ENCODE measurements around the gene CCSER1.
"Not testable (repeated sequence)": the region's sequence is repeated elsewhere in the genome, so short reads cannot be mapped to it uniquely, and the experiment has no call there.

The CCSER1 gene

DNA sequence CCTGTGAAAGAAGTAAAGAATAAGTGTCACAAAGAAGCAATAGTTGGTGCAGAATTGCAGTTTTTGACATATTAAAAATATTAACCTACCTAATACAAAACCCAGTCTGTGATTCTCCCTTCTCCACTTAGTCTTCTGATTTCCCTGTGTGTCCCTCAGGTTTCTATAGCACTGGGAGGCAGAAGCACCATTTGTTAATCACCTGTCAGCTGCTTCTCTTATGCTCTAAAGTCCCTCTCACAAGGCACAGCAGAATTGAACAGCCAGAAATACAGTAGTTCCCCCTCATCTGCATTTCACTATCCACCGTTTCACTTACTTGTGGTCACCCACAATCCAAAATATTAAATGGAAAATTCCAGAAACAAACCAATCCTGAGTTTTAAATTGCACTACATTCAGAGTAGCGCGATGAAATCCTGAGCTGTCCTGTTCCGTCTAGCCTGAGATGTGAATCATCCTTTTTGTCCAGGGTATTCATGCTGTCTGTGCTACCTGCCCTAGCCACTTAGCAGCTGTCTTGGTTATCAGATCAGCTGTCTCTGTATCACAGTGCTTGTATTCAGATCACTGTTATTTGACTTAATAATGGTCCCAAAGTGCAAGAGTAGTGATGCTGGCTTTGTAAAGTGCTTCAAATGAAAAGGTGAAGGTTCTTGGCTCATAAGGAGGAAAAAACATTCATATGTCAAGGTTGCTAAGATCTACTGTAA, 1192.5 kb downstream of the CCSER1 start:
- DNase-seq = no peak

- no peak for DNase-seq
Observed at GRCh38 chr4:91322961-91323360, 1195.8 kb downstream of the CCSER1 start.

DNA sequence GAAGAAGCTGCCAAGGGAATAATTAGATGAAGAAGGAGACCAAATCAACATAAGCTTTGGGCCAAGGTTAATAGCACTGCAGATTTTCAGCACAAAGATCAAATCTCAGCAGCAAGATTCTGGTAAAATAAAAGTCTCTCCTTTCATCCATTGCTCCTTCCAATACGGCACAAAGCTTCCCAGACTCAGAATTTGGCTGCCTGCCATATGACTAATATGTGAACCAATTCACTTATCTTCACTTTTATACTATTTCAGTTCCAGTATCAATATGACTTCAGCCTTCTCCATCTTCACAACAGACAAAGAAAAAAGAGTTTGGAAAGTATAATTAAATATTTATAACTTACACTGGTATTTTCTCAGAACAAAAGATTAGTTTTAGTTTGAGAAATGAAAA, 1198.3 kb downstream of the CCSER1 start:
- no peak for DNase-seq

DNA sequence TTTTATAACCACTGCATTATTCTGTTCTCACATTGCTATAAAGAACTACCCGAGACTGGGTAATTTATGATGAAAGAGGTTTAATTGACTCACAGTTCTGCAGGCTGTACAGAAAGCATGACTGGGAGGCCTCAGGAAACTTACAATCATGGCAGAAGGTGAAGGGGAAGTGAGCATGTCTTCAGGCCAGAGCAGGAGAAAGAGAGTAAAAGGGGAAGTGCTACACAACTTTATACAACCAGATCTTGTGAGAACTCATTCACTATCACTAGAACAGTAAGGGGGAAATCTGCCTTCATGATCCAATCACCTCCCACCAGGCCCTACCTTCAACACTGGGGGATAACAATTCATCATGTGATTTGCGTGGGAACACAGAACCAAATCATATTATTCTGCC, 1199.0 kb downstream of the CCSER1 start:
- not testable (repeated sequence) for DNase-seq

- no peak for DNase-seq
Observed at GRCh38 chr4:91330555-91331137, 1203.5 kb downstream of the CCSER1 start.

- DNase-seq = no peak
Observed at GRCh38 chr4:91340822-91341221, 1213.6 kb downstream of the CCSER1 start.

GRCh38 chr4:91345632-91346031, 1218.4 kb downstream of the CCSER1 start:
- DNase-seq = no peak

DNA sequence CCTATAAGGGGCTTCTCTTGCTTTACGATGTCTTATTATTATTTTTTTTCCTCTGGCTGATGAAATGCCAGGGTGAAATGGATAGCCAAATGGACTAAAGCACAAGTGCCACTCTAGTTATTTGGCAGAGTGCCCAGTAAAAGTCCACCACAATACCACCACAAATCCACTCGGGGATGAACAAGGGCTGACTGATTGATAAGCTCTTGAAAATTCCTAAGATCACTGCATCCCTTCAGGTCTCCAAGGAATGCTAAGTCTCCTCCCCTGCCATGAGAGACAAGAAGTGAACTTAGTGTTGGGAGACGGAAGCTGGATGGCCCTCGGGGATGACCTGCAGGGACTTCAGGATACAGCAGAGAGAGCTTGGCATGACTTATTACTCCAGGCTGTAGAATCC, 1229.3 kb downstream of the CCSER1 start:
- not testable (repeated sequence) for DNase-seq

DNA sequence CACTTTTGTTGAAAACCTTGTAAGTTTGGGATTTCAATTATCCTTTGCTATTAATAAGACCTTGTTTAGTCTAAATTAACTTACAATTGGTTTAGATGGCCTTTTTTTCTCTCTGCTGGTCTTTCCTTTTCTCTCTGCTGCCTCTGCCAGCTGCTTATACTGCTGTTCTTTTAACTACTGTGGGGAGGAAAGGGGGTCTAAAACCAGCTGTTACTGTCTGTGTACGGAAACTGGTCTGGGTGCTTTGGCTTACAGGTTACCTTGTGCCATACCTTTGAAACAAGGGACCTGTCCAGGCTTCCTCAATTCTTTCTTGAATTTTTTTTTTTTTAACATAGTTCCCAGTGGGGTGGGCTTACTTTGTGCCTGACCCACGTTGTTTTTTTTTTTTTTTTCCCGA, 1230.8 kb downstream of the CCSER1 start:
- DNase-seq = not testable (repeated sequence)

DNA sequence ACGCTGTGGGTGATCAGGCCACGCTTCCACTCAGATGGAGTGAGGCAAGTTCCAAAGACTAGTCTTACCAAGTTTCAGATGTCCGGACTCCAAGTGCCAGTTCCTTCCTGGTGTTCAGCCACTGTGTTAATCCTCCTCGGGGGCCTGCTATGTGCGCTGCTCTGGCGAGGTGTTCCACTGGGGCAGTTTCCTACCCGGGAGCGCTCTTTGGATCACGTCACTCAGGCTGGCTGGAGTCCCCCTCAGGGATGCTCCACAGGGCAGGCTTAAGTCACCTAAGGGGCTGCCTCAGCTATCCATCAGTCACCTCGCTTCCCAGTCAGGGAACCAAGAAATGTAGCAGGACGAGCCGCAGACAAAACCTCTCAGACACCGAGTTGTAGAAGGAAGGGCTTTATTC, 1231.4 kb downstream of the CCSER1 start:
- not testable (repeated sequence) for DNase-seq

- DNase-seq = no peak
Observed at GRCh38 chr4:91359041-91360031, 1232.1 kb downstream of the CCSER1 start.

- no peak for DNase-seq
Observed at GRCh38 chr4:91362125-91362524, 1234.9 kb downstream of the CCSER1 start.

DNA sequence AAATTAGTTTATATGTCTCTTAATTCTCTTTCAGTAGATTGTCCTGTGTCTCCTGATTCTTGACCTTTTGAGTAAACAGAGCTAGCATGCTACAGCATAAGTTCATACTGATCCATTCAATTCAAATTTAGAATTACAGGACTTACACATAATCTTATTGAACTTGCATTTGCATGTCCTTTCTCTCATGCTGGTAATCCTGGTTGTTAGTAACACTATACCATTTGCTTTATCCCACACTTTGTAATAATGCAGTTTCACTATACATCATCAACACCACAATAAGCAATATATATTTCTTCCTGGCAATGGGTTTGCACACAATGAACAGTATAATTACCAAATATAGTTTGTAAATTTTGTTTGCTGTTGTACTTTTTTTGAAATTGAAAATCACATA, 1239.4 kb downstream of the CCSER1 start:
- no peak for DNase-seq

DNA sequence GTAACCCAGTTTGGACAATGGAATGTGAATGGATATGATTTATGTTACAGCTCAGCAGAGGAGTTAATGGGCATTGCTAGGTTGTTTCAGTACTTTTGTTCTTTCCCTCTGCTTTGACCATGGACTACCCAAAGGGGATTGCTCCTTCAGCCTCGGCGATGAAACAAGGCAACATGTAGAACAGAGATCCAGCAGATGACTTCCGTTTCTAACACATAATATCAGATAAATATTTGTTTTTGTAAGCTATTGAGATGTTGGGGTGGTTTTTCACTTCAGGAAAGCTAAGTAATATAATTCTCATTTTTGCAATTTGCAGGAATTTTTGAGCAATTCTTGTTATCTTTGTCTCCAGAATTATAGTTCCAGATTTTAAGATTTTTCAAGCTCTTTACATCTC, 1241.9 kb downstream of the CCSER1 start:
- no peak for DNase-seq

GRCh38 chr4:91373546-91373945, 1246.4 kb downstream of the CCSER1 start:
- DNase-seq = no peak

DNA sequence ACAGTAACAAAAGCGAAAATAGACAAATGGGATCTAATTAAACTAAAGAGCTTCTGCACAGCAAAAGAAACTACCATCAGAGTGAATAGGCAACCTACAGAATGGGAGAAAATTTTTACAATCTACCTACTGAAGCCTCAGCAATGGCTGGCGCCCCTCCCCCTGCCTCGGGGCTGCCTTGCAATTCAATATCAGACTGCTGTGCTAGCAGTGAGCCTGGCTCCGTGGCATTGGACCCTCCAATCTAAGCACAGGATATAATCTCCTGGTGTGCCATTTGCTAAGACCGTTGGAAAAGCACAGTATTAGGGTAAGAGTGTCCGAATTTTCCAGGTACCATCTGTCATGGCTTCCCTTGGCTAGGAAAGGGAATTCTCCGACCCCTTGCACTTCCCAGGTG, 1278.2 kb downstream of the CCSER1 start:
- DNase-seq = not testable (repeated sequence)

GRCh38 chr4:91422011-91422410, 1294.8 kb downstream of the CCSER1 start:
- DNase-seq = no peak

DNA sequence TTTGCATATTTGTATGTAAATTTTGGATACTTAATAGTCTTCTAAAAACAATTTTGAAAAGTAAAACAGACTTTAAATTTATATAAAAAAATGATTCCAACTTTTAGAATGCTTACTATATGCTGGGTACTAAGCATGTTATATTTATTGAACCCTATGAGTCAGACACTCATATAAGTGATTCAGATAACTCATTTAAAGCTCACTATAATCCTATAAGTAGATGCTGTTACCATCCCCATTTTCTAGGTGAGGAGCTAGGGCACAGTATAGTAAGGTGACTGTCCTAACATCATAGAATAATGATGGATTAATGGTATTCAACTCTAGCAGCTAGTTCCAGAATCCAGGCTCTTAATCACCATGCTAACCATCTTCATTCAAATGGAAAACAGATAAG, 1299.5 kb downstream of the CCSER1 start:
- DNase-seq = no peak

DNA sequence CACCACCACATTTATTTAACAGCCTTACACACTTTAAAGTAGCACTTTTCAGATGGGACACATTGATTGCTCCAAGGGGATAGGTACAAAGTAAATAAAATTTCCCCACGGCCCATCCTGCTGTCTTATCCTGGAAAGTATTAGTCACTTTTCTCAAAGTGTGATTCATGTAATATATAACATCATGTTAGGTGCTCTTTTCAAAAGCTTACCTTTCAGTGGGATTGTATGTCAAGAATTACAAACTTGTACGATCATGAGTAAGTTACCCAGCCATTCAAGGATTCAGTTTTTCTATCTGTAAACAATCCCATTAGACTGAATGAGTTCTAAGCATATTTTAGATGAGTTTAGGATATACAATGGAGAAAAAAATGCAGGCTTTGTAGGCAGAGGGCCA, 1300.0 kb downstream of the CCSER1 start:
- DNase-seq = no peak

DNA sequence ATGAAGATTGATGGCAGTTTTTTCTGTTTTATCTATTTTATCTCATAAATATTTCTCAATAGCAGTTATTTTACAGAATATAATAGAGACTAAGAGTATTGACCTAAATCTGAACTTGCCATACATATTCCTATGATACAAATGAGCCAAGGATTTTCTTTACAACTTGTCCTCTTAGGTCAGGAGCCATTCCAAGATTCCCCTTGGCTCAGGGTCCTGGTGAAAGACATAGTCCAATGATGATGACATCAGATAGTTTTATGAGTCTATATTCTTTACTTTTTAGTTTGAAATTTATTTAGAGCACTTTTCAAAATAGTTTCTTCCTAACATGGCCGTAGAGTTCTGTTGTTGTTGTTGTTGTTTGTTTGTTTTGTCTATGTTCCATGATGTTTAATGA, 1307.4 kb downstream of the CCSER1 start:
- no peak for DNase-seq

GRCh38 chr4:91436556-91436955, 1309.4 kb downstream of the CCSER1 start:
- no peak for DNase-seq

GRCh38 chr4:91447168-91447567, 1320.0 kb downstream of the CCSER1 start:
- no peak for DNase-seq

DNA sequence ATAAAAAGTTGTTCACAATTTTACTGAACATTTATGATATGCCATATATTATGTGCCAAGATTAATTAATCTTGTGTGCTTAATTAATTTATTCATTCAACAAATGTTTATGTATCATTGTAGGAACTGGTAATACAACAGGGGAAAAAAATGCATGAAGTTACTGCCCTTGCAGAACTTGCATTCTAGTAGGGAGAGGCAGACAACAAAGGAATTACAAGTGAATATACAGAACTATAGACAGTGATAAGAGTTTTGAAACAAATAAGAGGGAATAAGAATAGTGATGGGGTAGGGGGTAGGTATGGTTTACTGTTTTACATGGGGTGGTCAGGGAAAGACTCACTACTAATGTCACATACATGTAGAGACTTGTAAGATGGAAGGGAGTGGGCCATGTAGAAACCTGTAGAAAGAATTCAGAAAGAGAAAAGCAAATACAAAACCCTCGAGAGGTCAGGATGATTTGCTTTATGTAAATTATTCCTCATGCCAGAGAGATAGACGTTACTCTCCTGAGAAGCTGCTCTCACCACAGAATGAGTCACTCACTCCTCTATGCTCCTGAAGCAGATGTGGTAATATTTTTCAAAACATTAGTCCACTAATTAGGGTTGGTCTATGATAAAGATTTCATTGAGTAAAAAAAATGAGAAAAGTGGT, 1321.6 kb downstream of the CCSER1 start:
- DNase-seq = no peak
